Measurements from ENCODE around the gene KRTAP5-1. TPM values are rescaled to one million over a fixed set of nuclear protein-coding genes. Genes with fewer than 3 reads are reported as not detected.

KRTAP5-1 gene
- total and polyA plus RNA-seq, 4 donors: not detected

DNA sequence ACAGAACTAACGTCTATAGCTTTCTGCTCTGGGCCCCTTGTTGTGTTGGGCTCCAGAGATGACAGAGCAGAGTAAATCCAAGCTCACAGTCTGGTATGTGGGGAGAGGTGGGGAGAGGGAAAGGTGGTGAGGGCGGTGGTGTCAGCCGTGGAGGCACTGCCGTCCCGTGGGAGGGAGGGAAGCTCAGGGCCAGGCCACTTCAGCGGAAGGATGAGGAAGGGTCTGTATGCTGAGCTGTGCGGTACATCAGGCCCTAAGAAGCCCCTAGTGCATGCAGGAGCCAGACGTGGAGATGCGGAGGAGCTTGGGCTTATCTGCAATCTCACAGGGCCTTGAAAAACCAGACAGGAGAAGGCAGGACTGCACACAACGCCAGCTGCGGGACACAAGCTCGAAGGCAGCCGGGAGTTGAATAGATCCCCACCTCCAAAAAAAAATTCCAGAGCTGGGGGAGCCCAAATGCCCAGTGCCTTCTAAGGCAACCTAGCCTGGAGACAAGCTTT is 46.0 kb upstream of the KRTAP5-1 start:
- TF ChIP-seq, protein P1, sequence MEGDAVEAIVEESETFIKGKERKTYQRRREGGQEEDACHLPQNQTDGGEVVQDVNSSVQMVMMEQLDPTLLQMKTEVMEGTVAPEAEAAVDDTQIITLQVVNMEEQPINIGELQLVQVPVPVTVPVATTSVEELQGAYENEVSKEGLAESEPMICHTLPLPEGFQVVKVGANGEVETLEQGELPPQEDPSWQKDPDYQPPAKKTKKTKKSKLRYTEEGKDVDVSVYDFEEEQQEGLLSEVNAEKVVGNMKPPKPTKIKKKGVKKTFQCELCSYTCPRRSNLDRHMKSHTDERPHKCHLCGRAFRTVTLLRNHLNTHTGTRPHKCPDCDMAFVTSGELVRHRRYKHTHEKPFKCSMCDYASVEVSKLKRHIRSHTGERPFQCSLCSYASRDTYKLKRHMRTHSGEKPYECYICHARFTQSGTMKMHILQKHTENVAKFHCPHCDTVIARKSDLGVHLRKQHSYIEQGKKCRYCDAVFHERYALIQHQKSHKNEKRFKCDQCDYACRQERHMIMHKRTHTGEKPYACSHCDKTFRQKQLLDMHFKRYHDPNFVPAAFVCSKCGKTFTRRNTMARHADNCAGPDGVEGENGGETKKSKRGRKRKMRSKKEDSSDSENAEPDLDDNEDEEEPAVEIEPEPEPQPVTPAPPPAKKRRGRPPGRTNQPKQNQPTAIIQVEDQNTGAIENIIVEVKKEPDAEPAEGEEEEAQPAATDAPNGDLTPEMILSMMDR (IDR thresholded peaks at IDR 0.05; ENCODE audit: control extremely low read depth, extremely low read depth): no peak
- no peak overlapping the region for H3K9ac ChIP-seq (ENCODE audit: insufficient read depth in 1 of 2, low read length in 2 of 2)
- no peak overlapping the region for H3K4me3 ChIP-seq
- peaks cover 0 to 6% (median 0%) of the 10 kb centered on the region in 5 donors for H3K4me1 ChIP-seq (ENCODE audit: control insufficient read depth in 5 of 5, insufficient read depth in 5 of 5, low read length in 5 of 5)
- no peaks in the 10 kb centered on the region for H3K36me3 ChIP-seq (ENCODE audit: control insufficient read depth in 4 of 4, insufficient read depth in 4 of 4, low read length in 4 of 4)
- ATAC-seq (ENCODE audit: insufficient read depth, low FRiP score) (no peak), DNase-seq (no peak)
- 74 to 81% methylated on average over 13 of the region's 13 CpGs for WGBS, 2 donors
- no peak overlapping the region for H3K27ac ChIP-seq (ENCODE audit: low read depth in 1 of 2, low read length in 1 of 2)
- H3K27me3 ChIP-seq (ENCODE audit: control insufficient read depth in 3 of 3, insufficient read depth in 3 of 3, low read length in 2 of 3): peaks cover 0 to 17% (median 2%) of the 10 kb centered on the region in 3 donors
- H3K9me3 ChIP-seq (ENCODE audit: control insufficient read depth in 4 of 4, insufficient read depth in 3 of 4, low read length in 3 of 4): no peaks in the 10 kb centered on the region

DNA sequence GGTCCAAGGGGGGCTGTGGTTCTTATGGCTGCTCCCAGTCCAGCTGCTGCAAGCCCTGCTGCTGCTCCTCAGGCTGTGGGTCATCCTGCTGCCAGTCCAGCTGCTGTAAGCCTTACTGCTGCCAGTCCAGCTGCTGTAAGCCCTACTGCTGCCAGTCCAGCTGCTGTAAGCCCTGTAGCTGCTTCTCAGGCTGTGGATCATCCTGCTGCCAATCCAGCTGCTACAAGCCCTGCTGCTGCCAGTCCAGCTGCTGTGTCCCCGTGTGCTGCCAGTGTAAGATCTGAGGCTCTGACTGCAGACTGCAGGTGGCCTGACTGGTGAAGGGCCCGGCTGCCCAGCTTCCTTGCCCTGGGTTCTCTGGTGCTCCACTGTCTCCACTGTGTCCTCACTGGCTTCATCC is 45.2 kb upstream of the KRTAP5-1 start:
- H3K36me3 ChIP-seq (ENCODE audit: control insufficient read depth in 4 of 4, insufficient read depth in 4 of 4, low read length in 4 of 4): no peaks in the 10 kb centered on the region
- DNase-seq (peak; percentile 23 to 37 (median 29)), ATAC-seq (ENCODE audit: insufficient read depth, low FRiP score) (no peak)
- no peak overlapping the region for H3K9ac ChIP-seq (ENCODE audit: insufficient read depth in 1 of 2, low read length in 2 of 2)
- H3K27ac ChIP-seq (ENCODE audit: low read depth in 1 of 2, low read length in 1 of 2): no peak overlapping the region
- TF ChIP-seq, protein P1 (IDR thresholded peaks at IDR 0.05; ENCODE audit: control extremely low read depth, extremely low read depth): no peak
- peaks cover 0 to 22% (median 2%) of the 10 kb centered on the region in 3 donors for H3K27me3 ChIP-seq (ENCODE audit: control insufficient read depth in 3 of 3, insufficient read depth in 3 of 3, low read length in 2 of 3)
- WGBS, 2 donors: 75 to 78% methylated on average over 2 of the region's 2 CpGs
- H3K4me1 ChIP-seq (ENCODE audit: control insufficient read depth in 5 of 5, insufficient read depth in 5 of 5, low read length in 5 of 5): peaks cover 0 to 6% (median 0%) of the 10 kb centered on the region in 5 donors
- no peak overlapping the region for H3K4me3 ChIP-seq
- no peaks in the 10 kb centered on the region for H3K9me3 ChIP-seq (ENCODE audit: control insufficient read depth in 4 of 4, insufficient read depth in 3 of 4, low read length in 3 of 4)

DNA sequence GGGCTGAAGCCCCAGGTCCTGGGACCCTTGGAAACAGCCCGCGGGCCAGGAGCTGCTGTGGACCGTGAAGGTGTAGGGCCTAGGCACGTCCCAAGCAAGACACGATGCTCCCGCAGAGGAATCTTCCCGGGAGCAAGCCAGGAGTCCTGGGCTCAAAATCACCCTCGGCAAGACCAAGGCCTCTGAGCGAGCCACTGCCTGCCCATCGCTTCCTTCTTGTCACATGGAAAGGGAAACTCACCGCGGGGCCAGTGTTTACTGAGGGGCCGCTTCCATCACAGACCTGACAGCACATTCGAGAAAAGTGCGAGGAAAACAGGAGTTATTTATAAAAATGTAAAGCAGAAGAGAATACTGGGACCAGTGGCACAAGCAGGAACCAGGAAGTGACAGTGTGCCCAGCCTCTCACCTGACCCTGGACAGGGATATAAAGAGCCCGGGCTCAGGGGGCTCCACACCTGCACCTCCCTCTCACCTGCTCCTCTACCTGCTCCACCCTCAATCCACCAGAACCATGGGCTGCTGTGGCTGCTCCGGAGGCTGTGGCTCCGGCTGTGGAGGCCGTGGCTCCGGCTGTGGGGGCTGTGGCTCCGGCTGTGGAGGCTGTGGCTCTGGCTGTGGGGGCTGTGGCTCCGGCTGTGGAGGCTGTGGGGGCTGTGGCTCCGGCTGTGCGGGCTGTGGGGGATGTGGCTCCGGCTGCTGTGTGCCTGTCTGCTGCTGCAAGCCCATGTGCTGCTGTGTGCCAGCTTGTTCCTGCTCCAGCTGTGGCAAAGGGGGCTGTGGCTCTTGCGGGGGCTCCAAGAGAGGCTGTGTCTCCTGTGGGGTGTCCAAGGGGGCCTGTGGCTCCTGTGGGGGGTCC is 44.5 kb upstream of the KRTAP5-1 start, which contains the start of gene KRTAP5-5:
Gene KRTAP5-5, plus strand, starts transcription at position 450 of the 860 bp plus-strand sequence. Its CDS starts 66 bp downstream, at position 516.
- peaks cover 0 to 24% (median 2%) of the 10 kb centered on the region in 3 donors for H3K27me3 ChIP-seq (ENCODE audit: control insufficient read depth in 3 of 3, insufficient read depth in 3 of 3, low read length in 2 of 3)
- no peak within 1 kb of the TSS for H3K9ac ChIP-seq (ENCODE audit: insufficient read depth in 1 of 2, low read length in 2 of 2)
- TF ChIP-seq, protein P1 (IDR thresholded peaks at IDR 0.05; ENCODE audit: control extremely low read depth, extremely low read depth): no peak
- ATAC-seq (ENCODE audit: insufficient read depth, low FRiP score): no peak
- H3K4me1 ChIP-seq (ENCODE audit: control insufficient read depth in 5 of 5, insufficient read depth in 5 of 5, low read length in 5 of 5): peaks cover 0 to 6% (median 0%) of the 10 kb centered on the region in 5 donors
- H3K27ac ChIP-seq (ENCODE audit: low read depth in 1 of 2, low read length in 1 of 2): no peak within 1 kb of the TSS
- WGBS, 2 donors: 67 to 72% methylated on average over 25 of the region's 26 CpGs
- no peaks in the 10 kb centered on the region for H3K9me3 ChIP-seq (ENCODE audit: control insufficient read depth in 4 of 4, insufficient read depth in 3 of 4, low read length in 3 of 4)
- no peak within 1 kb of the TSS for H3K4me3 ChIP-seq
- DNase-seq: no peak
- no peaks in the 10 kb centered on the region for H3K36me3 ChIP-seq (ENCODE audit: control insufficient read depth in 4 of 4, insufficient read depth in 4 of 4, low read length in 4 of 4)

All from lung (tissue), 12 donors.